HCT116 (cell line): ENCODE data around the gene CTNND2. TPM values are rescaled to one million over a fixed set of nuclear protein-coding genes. Genes with fewer than 3 reads are reported as not detected.

Source experiments
- ATAC-seq: fragments of 200-7000 bp; cut with Tn5 transposase; 2 replicates; pipeline ENCODE4 v1.9.1; 2020; ENCODE audit warnings: mild to moderate bottlenecking, moderate library complexity
- BruUV-seq: library from RNA; stranded (reverse); fragments of 400-500 nt; replicated peaks from 2 replicates; lab custom pipeline; 2021; lab: Mats Ljungman, UMichigan
- CTCF ChIA-PET: fragments of 300-600 bp; sonication (Branson Sonifier 250); formaldehyde crosslinking; loops from one replicate; lab custom pipeline; 2021; ENCODE audit warnings: antibody characterized with exemption; lab: Charles Lee
- POLR2A ChIA-PET: fragments of 300-600, 350-600 bp; sonication (Branson Sonifier 250); formaldehyde crosslinking; loops from one replicate; lab custom pipeline; 2021; ENCODE audit warnings: antibody characterized with exemption; lab: Charles Lee
- RAD21 ChIA-PET, 2 experiments: fragments of 300-600 bp; sonication (Branson Sonifier 250); formaldehyde crosslinking; loops; one replicate each; lab custom pipeline; 2023; ENCODE audit warnings: low total read pairs in 2 of 2; ENCODE audit not compliant: uncharacterized antibody in 2 of 2, unreplicated experiment in 2 of 2, low non-redundant PET in 1 of 2; lab: Charles Lee
- DNase-seq: peaks from one replicate; pipeline ENCODE4 v3.0.0-alpha.2; 2010; ENCODE audit warnings: low read depth, low spot score
- H2AFZ ChIP-seq: fragments of 200-600 bp; shearing (Covaris generic), sonication (generic); 2 replicates; pipeline ENCODE4 v1.6.1; 2017; ENCODE audit warnings: low read depth, mixed run types, mixed read lengths, antibody characterized with exemption, low read length; ENCODE audit not compliant: poor library complexity, severe bottlenecking
- H3K27ac ChIP-seq: 2 replicates; pipeline ENCODE4 v1.5.1; 2012; ENCODE audit warnings: low read depth, low read length
- H3K27me3 ChIP-seq: fragments of 200-600 bp; sonication (generic); 2 replicates; pipeline ENCODE4 v1.6.1; 2016; ENCODE audit warnings: mixed run types, low read length, mixed read lengths; ENCODE audit not compliant: insufficient read depth
- H3K36me3 ChIP-seq, 2 experiments: fragments of 200-500 bp in 1 of 2; fragments of 200-600 bp in 1 of 2; sonication (Bioruptor generic) in 1 of 2; sonication (generic) in 1 of 2; 2 replicates each; pipeline versions ENCODE4 v1.5.1 to v1.6.1; 2014 to 2016; ENCODE audit warnings: low read length in 2 of 2, inconsistent platforms in 1 of 2, mixed read lengths in 1 of 2, mixed run types in 1 of 2; ENCODE audit not compliant: insufficient read depth in 2 of 2, control insufficient read depth in 1 of 2
- H3K4me1 ChIP-seq, 2 experiments: fragments of 200-600 bp in 1 of 2; sonication (generic) in 1 of 2; 2 replicates each; pipeline versions ENCODE4 v1.5.1 to v1.6.1; 2012 to 2017; ENCODE audit warnings: low read length in 2 of 2, inconsistent platforms in 1 of 2, mild to moderate bottlenecking in 1 of 2, mixed read lengths in 1 of 2, mixed run types in 1 of 2, moderate library complexity in 1 of 2; ENCODE audit not compliant: insufficient read depth in 2 of 2, control insufficient read depth in 1 of 2
- H3K4me2 ChIP-seq: fragments of 200-600 bp; sonication (generic); 2 replicates; pipeline ENCODE4 v1.6.1; 2017; ENCODE audit warnings: mixed run types, low read length, mixed read lengths
- H3K4me3 ChIP-seq, 2 experiments: fragments of 200-600 bp in 1 of 2; sonication (generic) in 1 of 2; replicated peaks in 1 of 2; 2 replicates each; pipeline ENCODE4 v1.5.1; 2011 to 2016; ENCODE audit warnings: low read length in 2 of 2, control low read depth in 1 of 2, low read depth in 1 of 2, mild to moderate bottlenecking in 1 of 2, mixed read lengths in 1 of 2, mixed run types in 1 of 2
- H3K79me2 ChIP-seq: fragments of 200-600 bp; sonication (generic); 2 replicates; pipeline ENCODE4 v1.6.1; 2017; ENCODE audit warnings: mild to moderate bottlenecking, mixed run types, low read length, moderate library complexity, mixed read lengths; ENCODE audit not compliant: insufficient read depth
- H3K9ac ChIP-seq: fragments of 200-600 bp; sonication (generic); 2 replicates; pipeline ENCODE4 v1.6.1; 2016; ENCODE audit warnings: low read length, mixed read lengths
- H3K9me2 ChIP-seq: fragments of 200-600 bp; sonication (generic), shearing (Covaris generic); 2 replicates; pipeline ENCODE4 v1.6.1; 2017; ENCODE audit warnings: mixed run types, mild to moderate bottlenecking, moderate library complexity; ENCODE audit not compliant: insufficient read depth
- H3K9me3 ChIP-seq, 2 experiments: fragments of 200-500 bp in 1 of 2; fragments of 200-600 bp in 1 of 2; sonication (Bioruptor generic) in 1 of 2; sonication (generic) in 1 of 2; 2 replicates each; pipeline ENCODE4 v1.6.1; 2014 to 2017; ENCODE audit warnings: low read length in 2 of 2, mixed read lengths in 2 of 2, inconsistent platforms in 1 of 2, low read depth in 1 of 2, mild to moderate bottlenecking in 1 of 2, mixed run types in 1 of 2, moderate library complexity in 1 of 2; ENCODE audit not compliant: control insufficient read depth in 1 of 2, insufficient read depth in 1 of 2
- H4K20me1 ChIP-seq: fragments of 200-600 bp; sonication (generic), shearing (Covaris generic); 2 replicates; pipeline ENCODE4 v1.6.1; 2017; ENCODE audit warnings: mixed run types, mild to moderate bottlenecking, moderate library complexity; ENCODE audit not compliant: insufficient read depth
- CBX3 ChIP-seq: IDR thresholded peaks from 2 replicates; pipeline ENCODE4 v1.6.1; 2012; ENCODE audit warnings: low read depth
- CEBPB ChIP-seq: IDR thresholded peaks from 2 replicates; pipeline ENCODE4 v1.6.1; 2012; ENCODE audit warnings: low read depth
- EGR1 ChIP-seq: IDR thresholded peaks from 2 replicates; pipeline ENCODE4 v1.6.1; 2012; ENCODE audit warnings: low read depth
- EZH2 ChIP-seq: fragments of 200-600 bp; sonication (generic); IDR thresholded peaks from 2 replicates; pipeline ENCODE4 v1.6.1; 2017; ENCODE audit warnings: antibody characterized with exemption, mixed run types
- EZH2phosphoT487 ChIP-seq: fragments of 200-600 bp; IDR thresholded peaks from 2 replicates; pipeline ENCODE4 v1.6.1; 2018; ENCODE audit warnings: antibody characterized with exemption, borderline replicate concordance
- JUND ChIP-seq: IDR thresholded peaks from 2 replicates; pipeline ENCODE4 v1.6.1; 2012
- POLR2A ChIP-seq: IDR thresholded peaks from 2 replicates; pipeline ENCODE4 v1.7.0; 2011; ENCODE audit warnings: borderline replicate concordance; ENCODE audit not compliant: insufficient read depth, insufficient read length; ENCODE audit errors: extremely low read depth
- POLR2AphosphoS5 ChIP-seq: IDR thresholded peaks from 2 replicates; pipeline ENCODE4 v1.6.1; 2011; ENCODE audit warnings: mild to moderate bottlenecking, low read depth, low read length, moderate library complexity
- RAD21 ChIP-seq: IDR thresholded peaks from 2 replicates; pipeline ENCODE4 v1.6.1; 2012; ENCODE audit warnings: low read depth, mild to moderate bottlenecking
- SIN3A ChIP-seq: IDR thresholded peaks from 2 replicates; pipeline ENCODE4 v1.6.1; 2012; ENCODE audit warnings: low read depth
- SRF ChIP-seq: IDR thresholded peaks from 2 replicates; pipeline ENCODE4 v1.6.1; 2012; ENCODE audit warnings: low read depth
- TCF7L2 ChIP-seq: IDR thresholded peaks from 2 replicates; pipeline ENCODE4 v1.7.0; 2011; ENCODE audit warnings: borderline replicate concordance, inconsistent platforms; ENCODE audit not compliant: insufficient read depth, insufficient read length; ENCODE audit errors: extremely low read depth
- YY1 ChIP-seq: IDR thresholded peaks from 2 replicates; pipeline ENCODE4 v1.6.1; 2011; ENCODE audit warnings: low read length, low read depth, moderate library complexity, mild to moderate bottlenecking; ENCODE audit not compliant: insufficient replicate concordance; ENCODE audit errors: extremely low read depth
- ZNF274 ChIP-seq: fragments of 200-500 bp; sonication (Bioruptor generic); IDR thresholded peaks from 2 replicates; pipeline ENCODE4 v1.6.1; 2014; ENCODE audit warnings: mild to moderate bottlenecking, low read depth, low read length, inconsistent platforms
- intact Hi-C: fragments of 100-400 bp; cut with micrococcal nuclease; formaldehyde crosslinking; loops from 2 replicates; pipeline ENCODE4 v1.10.0; 2022
- total RNA-seq: library from RNA; stranded (reverse); gene quantifications from one replicate; pipeline ENCODE4 v1.2.1, GENCODE V29; 2021; ENCODE audit not compliant: unreplicated experiment
- TF ChIP-seq, protein P1 (sequence below): IDR thresholded peaks from 2 replicates; pipeline ENCODE4 v1.6.1; 2012
- TF ChIP-seq, protein P2 (sequence below), 3 experiments: fragments of 200-600 bp in 1 of 3; sonication (generic) in 1 of 3; IDR thresholded peaks in 2 of 3; conservative IDR thresholded peaks in 1 of 3; 2 replicates each; pipeline ENCODE4 v1.5.1; 2012 to 2017; ENCODE audit warnings: low read depth in 2 of 3, low read length in 2 of 3, antibody characterized with exemption in 1 of 3, borderline replicate concordance in 1 of 3, control low read depth in 1 of 3, mild to moderate bottlenecking in 1 of 3, mixed read lengths in 1 of 3, mixed run types in 1 of 3, moderate library complexity in 1 of 3; ENCODE audit not compliant: insufficient read depth in 1 of 3

CTNND2 gene
- total RNA-seq, 1 experiment from 2014 or later = not detected

DNA sequence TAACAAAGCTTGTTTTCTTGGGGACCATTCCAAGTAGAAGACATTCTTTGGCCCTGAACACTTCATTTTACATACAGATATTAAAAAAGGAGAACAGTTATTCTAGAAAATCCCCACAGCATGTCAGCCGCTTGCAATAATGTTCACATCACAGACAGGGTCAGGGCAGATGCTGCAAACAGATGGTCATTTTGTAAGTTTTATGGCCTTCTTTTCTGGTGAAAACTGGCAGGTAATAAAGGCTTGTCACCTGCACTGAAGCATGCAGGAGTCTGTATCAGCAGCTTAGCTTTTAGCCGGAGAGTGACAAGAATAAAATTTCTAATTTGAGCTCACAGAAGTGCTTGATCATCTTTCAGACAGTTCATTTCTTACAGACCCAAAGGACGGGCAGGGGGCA lies 922.3 kb downstream of the CTNND2 start (continued):
- TF ChIP-seq SIN3A = no peak
- no peak for TF ChIP-seq RAD21

DNA sequence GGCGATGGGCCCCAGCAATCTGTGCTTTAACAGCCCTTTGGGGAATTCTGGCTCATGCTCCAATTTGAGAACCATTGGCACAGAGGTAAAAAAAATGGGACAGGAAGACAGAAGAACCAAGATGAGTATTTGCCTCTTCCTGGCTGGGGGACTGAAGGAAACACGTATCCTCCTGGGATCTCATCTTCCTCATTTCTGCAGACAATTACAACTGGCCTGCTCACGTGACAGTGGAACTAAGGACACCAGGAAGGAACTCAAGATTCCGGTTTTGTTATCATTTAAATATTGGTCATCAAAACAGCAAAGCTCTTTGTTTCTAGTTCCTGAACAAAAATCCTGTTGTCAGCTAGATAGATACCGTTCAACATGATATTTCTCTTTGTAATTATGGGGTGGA lies 927.2 kb downstream of the CTNND2 start:
- no peak overlapping the region for H3K4me2 ChIP-seq
- peaks cover 63% of the 10 kb centered on the region for H3K27me3 ChIP-seq
- H3K4me3 ChIP-seq = no peak overlapping the region
- no peaks in the 10 kb centered on the region for H3K4me1 ChIP-seq
- intact Hi-C loops = no loop called here
- no peak overlapping the region for H2AFZ ChIP-seq
- BruUV-seq = no TSS peak
- POLR2A ChIA-PET = no interaction called here
- H4K20me1 ChIP-seq = no peaks in the 10 kb centered on the region
- no peaks in the 10 kb centered on the region for H3K9me2 ChIP-seq
- no peak overlapping the region for H3K27ac ChIP-seq
- TF ChIP-seq CBX3 (no peak), YY1 (no peak), EGR1 (no peak), JUND (no peak), ZNF274 (no peak), TCF7L2 (no peak), CEBPB (no peak), RAD21 (no peak)
- H3K36me3 ChIP-seq = no peaks in the 10 kb centered on the region
- CTCF ChIA-PET = no interaction called here
- H3K9ac ChIP-seq = no peak overlapping the region
- ATAC-seq = no peak
- DNase-seq = no peak
- H3K9me3 ChIP-seq = no peaks in the 10 kb centered on the region
- RAD21 ChIA-PET = no interaction called here
- no peaks in the 10 kb centered on the region for H3K79me2 ChIP-seq

DNA sequence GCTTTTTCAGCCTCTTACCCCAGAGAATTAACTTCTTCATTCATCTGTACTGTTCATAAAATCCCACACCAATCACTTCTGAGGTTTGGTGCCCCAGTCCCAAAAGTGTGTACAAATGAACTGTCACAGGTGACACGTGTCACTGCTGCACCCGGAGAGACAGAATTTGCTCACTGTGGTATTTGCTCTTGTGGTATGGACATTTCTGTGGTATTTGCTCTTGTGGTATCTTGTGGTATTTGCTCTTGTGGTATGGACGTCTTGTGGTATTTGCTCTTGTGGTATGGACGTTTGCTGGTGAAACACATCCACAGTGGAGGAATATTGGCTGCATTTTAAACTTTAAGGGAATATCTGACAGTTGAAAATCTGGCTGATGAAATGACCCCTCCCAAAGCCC lies 928.3 kb downstream of the CTNND2 start:
- ATAC-seq (no peak), DNase-seq (no peak)
- H3K9ac ChIP-seq = no peak overlapping the region
- no peaks in the 10 kb centered on the region for H3K79me2 ChIP-seq
- H3K27me3 ChIP-seq = peaks cover 63% of the 10 kb centered on the region
- H3K9me2 ChIP-seq = no peaks in the 10 kb centered on the region
- RAD21 ChIA-PET = no interaction called here
- no peaks in the 10 kb centered on the region for H4K20me1 ChIP-seq
- CTCF ChIA-PET = interaction anchor here (0.8 kb wide), 1 partner anchor 12 kb away, joined by 4 read pairs; no protein-coding TSS in a partner anchor
- intact Hi-C loops = no loop called here
- H3K9me3 ChIP-seq = no peaks in the 10 kb centered on the region
- H3K4me2 ChIP-seq = no peak overlapping the region
- H3K27ac ChIP-seq = no peak overlapping the region
- no TSS peak for BruUV-seq
- H3K36me3 ChIP-seq = no peaks in the 10 kb centered on the region
- no peak overlapping the region for H2AFZ ChIP-seq
- no peaks in the 10 kb centered on the region for H3K4me1 ChIP-seq
- H3K4me3 ChIP-seq = no peak overlapping the region
- POLR2A ChIA-PET = no interaction called here
- TF ChIP-seq, protein P1, sequence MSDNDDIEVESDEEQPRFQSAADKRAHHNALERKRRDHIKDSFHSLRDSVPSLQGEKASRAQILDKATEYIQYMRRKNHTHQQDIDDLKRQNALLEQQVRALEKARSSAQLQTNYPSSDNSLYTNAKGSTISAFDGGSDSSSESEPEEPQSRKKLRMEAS = no peak
- TF ChIP-seq EZH2phosphoT487 (no peak), SRF (no peak), POLR2A (no peak), CEBPB (no peak), SIN3A (no peak), EGR1 (no peak), EZH2 (no peak), POLR2AphosphoS5 (no peak), TCF7L2 (no peak), CBX3 (no peak)
- TF ChIP-seq, protein P2, sequence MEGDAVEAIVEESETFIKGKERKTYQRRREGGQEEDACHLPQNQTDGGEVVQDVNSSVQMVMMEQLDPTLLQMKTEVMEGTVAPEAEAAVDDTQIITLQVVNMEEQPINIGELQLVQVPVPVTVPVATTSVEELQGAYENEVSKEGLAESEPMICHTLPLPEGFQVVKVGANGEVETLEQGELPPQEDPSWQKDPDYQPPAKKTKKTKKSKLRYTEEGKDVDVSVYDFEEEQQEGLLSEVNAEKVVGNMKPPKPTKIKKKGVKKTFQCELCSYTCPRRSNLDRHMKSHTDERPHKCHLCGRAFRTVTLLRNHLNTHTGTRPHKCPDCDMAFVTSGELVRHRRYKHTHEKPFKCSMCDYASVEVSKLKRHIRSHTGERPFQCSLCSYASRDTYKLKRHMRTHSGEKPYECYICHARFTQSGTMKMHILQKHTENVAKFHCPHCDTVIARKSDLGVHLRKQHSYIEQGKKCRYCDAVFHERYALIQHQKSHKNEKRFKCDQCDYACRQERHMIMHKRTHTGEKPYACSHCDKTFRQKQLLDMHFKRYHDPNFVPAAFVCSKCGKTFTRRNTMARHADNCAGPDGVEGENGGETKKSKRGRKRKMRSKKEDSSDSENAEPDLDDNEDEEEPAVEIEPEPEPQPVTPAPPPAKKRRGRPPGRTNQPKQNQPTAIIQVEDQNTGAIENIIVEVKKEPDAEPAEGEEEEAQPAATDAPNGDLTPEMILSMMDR (IDR thresholded peaks at IDR 0.05 in 2 of 3, conservative IDR thresholded peaks at IDR 0.05 in 1 of 3; ENCODE audit: borderline replicate concordance in 1 of 3, insufficient read depth in 1 of 3, low read depth in 2 of 3, low read length in 2 of 3) = no peak
